HT1080 (cell line): Measurements from ENCODE around the gene MYO19. TPM values are rescaled to one million over a fixed set of nuclear protein-coding genes. Genes with fewer than 3 reads are reported as not detected.
"Not testable (repeated sequence)": the region's sequence is repeated elsewhere in the genome, so short reads cannot be mapped to it uniquely, and the experiment has no call there.

Experiments used
- DNase-seq: peaks from one replicate; pipeline ENCODE4 v3.0.0-alpha.2; 2015; ENCODE audit warnings: low read depth
- total RNA-seq: library from RNA; depleted of rRNA; stranded (reverse); fragments of >200 nt; shearing (Covaris generic); gene quantifications from 2 replicates; pipeline ENCODE4 v1.2.3, GENCODE V29; 2014

Gene MYO19
- total RNA-seq, 1 experiment from 2014 or later: 130 TPM

- DNase-seq: no peak
These were observed 2.2 kb downstream of the MYO19 start for GRCh38 chr17:36532435-36532975.

- peak; percentile 94 for DNase-seq
These were observed 5.5 kb downstream of the MYO19 start for GRCh38 chr17:36529121-36529520.

- no peak for DNase-seq
These were observed 6.9 kb downstream of the MYO19 start for GRCh38 chr17:36527621-36528250.

- no peak for DNase-seq
These were observed 8.8 kb downstream of the MYO19 start for GRCh38 chr17:36525888-36526287.

GRCh38 chr17:36525113-36525512, 9.6 kb downstream of the MYO19 start:
- peak; percentile 25 for DNase-seq

- peak; percentile 73 for DNase-seq
These were observed 10.2 kb downstream of the MYO19 start for GRCh38 chr17:36524428-36524876.

GRCh38 chr17:36523113-36523512, 11.6 kb downstream of the MYO19 start:
- DNase-seq: no peak

GRCh38 chr17:36515837-36516236, 18.8 kb downstream of the MYO19 start:
- DNase-seq: no peak

GRCh38 chr17:36514856-36515255, 19.8 kb downstream of the MYO19 start:
- DNase-seq: no peak

GRCh38 chr17:36512641-36513040, 22.0 kb downstream of the MYO19 start:
- DNase-seq: no peak

- DNase-seq: no peak
These were observed 23.5 kb downstream of the MYO19 start for GRCh38 chr17:36511216-36511615.

- DNase-seq: no peak
These were observed 24.0 kb downstream of the MYO19 start for GRCh38 chr17:36510636-36511035.

GRCh38 chr17:36509272-36509985, 25.2 kb downstream of the MYO19 start:
- DNase-seq: no peak

- DNase-seq: not testable (repeated sequence)
These were observed 26.2 kb downstream of the MYO19 start for GRCh38 chr17:36508439-36508838.

- no peak for DNase-seq
These were observed 27.4 kb downstream of the MYO19 start for GRCh38 chr17:36507266-36507665.

- no peak for DNase-seq
These were observed 27.8 kb downstream of the MYO19 start for GRCh38 chr17:36506831-36507230.

GRCh38 chr17:36506249-36506826, 28.3 kb downstream of the MYO19 start:
- no peak for DNase-seq

GRCh38 chr17:36505171-36505570, 29.5 kb downstream of the MYO19 start:
- DNase-seq: no peak

GRCh38 chr17:36504156-36504545, 30.5 kb downstream of the MYO19 start:
- no peak for DNase-seq

- DNase-seq: no peak
These were observed 31.1 kb downstream of the MYO19 start for GRCh38 chr17:36503456-36504155.

GRCh38 chr17:36501963-36502362, 32.7 kb downstream of the MYO19 start:
- DNase-seq: no peak

GRCh38 chr17:36501351-36501750, 33.3 kb downstream of the MYO19 start:
- DNase-seq: no peak
